ENCODE results near the gene PODNL1. TPM values are rescaled to one million over a fixed set of nuclear protein-coding genes. Genes with fewer than 3 reads are reported as not detected.

The PODNL1 gene
- total and polyA plus RNA-seq, 8 donors, result 0.92 to 3.4 (median 1.3) TPM; not detected in 5

GRCh38 chr19:13934785-13935109, 3.5 kb downstream of the PODNL1 start:
- no peaks in the 10 kb centered on the region for H3K9me3 ChIP-seq
- peaks cover 0 to 62% (median 14%) of the 10 kb centered on the region in 3 donors for H3K27me3 ChIP-seq
- H3K4me3 ChIP-seq, result no peak overlapping the region
- WGBS, 5 donors, result 90 to 94% (median 90%) methylated on average over 2 of the region's 2 CpGs
- TF ChIP-seq POLR2AphosphoS5 (IDR thresholded peaks at IDR 0.05) (no peak), POLR2A (IDR thresholded peaks at IDR 0.05) (no peak), EP300 (IDR thresholded peaks at IDR 0.05) (no peak), CTCF (IDR thresholded peaks at IDR 0.05) (no peak)
- H3K27ac ChIP-seq, result no peak overlapping the region
- peaks cover 5 to 20% (median 17%) of the 10 kb centered on the region in 4 donors for H3K36me3 ChIP-seq
- H3K4me1 ChIP-seq, result peaks cover 0 to 12% (median 6%) of the 10 kb centered on the region in 4 donors
- intact Hi-C loops (cut with DNase I; ENCODE audit: low total_unique reads), result no loop called here
- no peak for DNase-seq

GRCh38 chr19:13932911-13933393, 5.3 kb downstream of the PODNL1 start:
- H3K27ac ChIP-seq, result no peak overlapping the region
- H3K4me1 ChIP-seq, result peaks cover 0 to 6% (median 2%) of the 10 kb centered on the region in 4 donors
- no peak for TF ChIP-seq CTCF (IDR thresholded peaks at IDR 0.05)
- TF ChIP-seq POLR2A (IDR thresholded peaks at IDR 0.05), result no peak
- TF ChIP-seq EP300 (IDR thresholded peaks at IDR 0.05), result no peak
- no peak for TF ChIP-seq POLR2AphosphoS5 (IDR thresholded peaks at IDR 0.05)
- 78 to 84% (median 81%) methylated on average over 32 to 42 of the region's 42 CpGs; no CpG with 5 or more reads in 1 of the 5 donors for WGBS, 5 donors
- no peak for DNase-seq
- H3K36me3 ChIP-seq, result peaks cover 7 to 32% (median 29%) of the 10 kb centered on the region in 4 donors
- intact Hi-C loops (cut with DNase I; ENCODE audit: low total_unique reads), result no loop called here
- no peaks in the 10 kb centered on the region for H3K9me3 ChIP-seq
- H3K27me3 ChIP-seq, result peaks cover 0 to 47% (median 11%) of the 10 kb centered on the region in 3 donors
- H3K4me3 ChIP-seq, result no peak overlapping the region

GRCh38 chr19:13932149-13932637, 6.0 kb downstream of the PODNL1 start:
- no peak for TF ChIP-seq POLR2A (IDR thresholded peaks at IDR 0.05)
- no peak for TF ChIP-seq POLR2AphosphoS5 (IDR thresholded peaks at IDR 0.05)
- TF ChIP-seq CTCF (IDR thresholded peaks at IDR 0.05), result no peak
- no peak for TF ChIP-seq EP300 (IDR thresholded peaks at IDR 0.05)
- no peak for DNase-seq
- 83 to 97% (median 90%) methylated on average over 6 of the region's 6 CpGs for WGBS, 5 donors
- Histone ChIP-seq H3K27me3 (peaks cover 0 to 39% (median 4%) of the 10 kb centered on the region in 3 donors), H3K4me1 (no peaks in the 10 kb centered on the region), H3K36me3 (peaks cover 15 to 40% (median 37%) of the 10 kb centered on the region in 4 donors), H3K27ac (no peak overlapping the region), H3K4me3 (no peak overlapping the region), H3K9me3 (no peaks in the 10 kb centered on the region)
- intact Hi-C loops (cut with DNase I; ENCODE audit: low total_unique reads), result no loop called here

GRCh38 chr19:13931391-13932148, 6.6 kb downstream of the PODNL1 start:
- no peak for DNase-seq
- TF ChIP-seq EP300 (IDR thresholded peaks at IDR 0.05) (no peak), POLR2AphosphoS5 (IDR thresholded peaks at IDR 0.05) (no peak), POLR2A (IDR thresholded peaks at IDR 0.05) (no peak), CTCF (IDR thresholded peaks at IDR 0.05) (no peak)
- H3K4me3 ChIP-seq, result no peak overlapping the region
- H3K9me3 ChIP-seq, result no peaks in the 10 kb centered on the region
- peaks cover 21 to 46% (median 43%) of the 10 kb centered on the region in 4 donors for H3K36me3 ChIP-seq
- H3K27me3 ChIP-seq, result peaks cover 0 to 38% (median 4%) of the 10 kb centered on the region in 3 donors
- H3K27ac ChIP-seq, result no peak overlapping the region
- no peaks in the 10 kb centered on the region for H3K4me1 ChIP-seq
- 84 to 87% (median 85%) methylated on average over 13 to 30 of the region's 30 CpGs for WGBS, 5 donors
- intact Hi-C loops (cut with DNase I; ENCODE audit: low total_unique reads), result no loop called here
